Neural progenitor cell (in vitro differentiated cells): ENCODE measurements around the gene HADHB. TPM values are rescaled to one million over a fixed set of nuclear protein-coding genes. Genes with fewer than 3 reads are reported as not detected.

Experiments
- DNase-seq: peaks from one replicate; pipeline ENCODE4 v3.0.0-alpha.2; 2016; ENCODE audit warnings: low spot score
- H2AFZ ChIP-seq: fragments of 200-600 bp; sonication (generic); replicated peaks from 2 replicates; pipeline ENCODE4 v1.6.1; 2016; ENCODE audit warnings: antibody characterized with exemption
- H3F3A ChIP-seq: fragments of 200-600 bp; sonication (generic); 2 replicates; pipeline ENCODE4 v1.6.1; 2016; ENCODE audit warnings: antibody characterized with exemption, low read depth
- H3K27ac ChIP-seq: fragments of 200-600 bp; sonication (generic); 2 replicates; pipeline ENCODE4 v1.5.1; 2016; ENCODE audit warnings: mild to moderate bottlenecking
- H3K27me3 ChIP-seq: fragments of 200-600 bp; sonication (generic); 2 replicates; pipeline ENCODE4 v1.6.1; 2016; ENCODE audit warnings: mild to moderate bottlenecking, moderate library complexity
- H3K36me3 ChIP-seq: fragments of 200-600 bp; sonication (generic); 2 replicates; pipeline ENCODE4 v1.5.1; 2016
- H3K4me1 ChIP-seq: fragments of 200-600 bp; sonication (generic); 2 replicates; pipeline ENCODE4 v1.6.1; 2016; ENCODE audit warnings: mixed run types
- H3K4me2 ChIP-seq: fragments of 200-600 bp; sonication (generic); 2 replicates; pipeline ENCODE4 v1.6.1; 2016
- H3K4me3 ChIP-seq: fragments of 200-600 bp; sonication (generic); 2 replicates; pipeline ENCODE4 v1.5.1; 2016
- H3K79me2 ChIP-seq: fragments of 200-600 bp; sonication (generic); 2 replicates; pipeline ENCODE4 v1.6.1; 2016; ENCODE audit warnings: low read depth
- H3K9ac ChIP-seq: fragments of 200-600 bp; sonication (generic); 2 replicates; pipeline ENCODE4 v1.6.1; 2016
- H3K9me3 ChIP-seq: fragments of 200-600 bp; sonication (generic); 2 replicates; pipeline ENCODE4 v1.5.1; 2016; ENCODE audit warnings: low read depth
- H4K20me1 ChIP-seq: fragments of 200-600 bp; sonication (generic); 2 replicates; pipeline ENCODE4 v1.6.1; 2016; ENCODE audit warnings: low read depth
- H3K27ac Mint-ChIP-seq: 3 replicates; pipeline ENCODE4 v1.8.0; 2021; ENCODE audit warnings: mixed read lengths
- H3K27me3 Mint-ChIP-seq: 2 replicates; pipeline ENCODE4 v1.8.0; 2022; ENCODE audit warnings: low read depth, mild to moderate bottlenecking, inconsistent platforms, moderate library complexity, mixed read lengths; ENCODE audit not compliant: insufficient read depth
- H3K36me3 Mint-ChIP-seq: 3 replicates; pipeline ENCODE4 v1.8.0; 2021; ENCODE audit warnings: mixed read lengths
- H3K4me1 Mint-ChIP-seq: 3 replicates; pipeline ENCODE4 v1.8.0; 2021; ENCODE audit warnings: mixed read lengths
- H3K4me3 Mint-ChIP-seq: 3 replicates; pipeline ENCODE4 v1.8.0; 2021; ENCODE audit warnings: mild to moderate bottlenecking, moderate library complexity, mixed read lengths
- H3K9me3 Mint-ChIP-seq: 3 replicates; pipeline ENCODE4 v1.8.0; 2020; ENCODE audit warnings: mixed read lengths
- CTCF ChIP-seq: fragments of 200-600 bp; sonication (generic); IDR thresholded peaks from 2 replicates; pipeline ENCODE4 v1.5.1; 2017; ENCODE audit warnings: antibody characterized with exemption, mild to moderate bottlenecking
- EZH2 ChIP-seq: fragments of 200-600 bp; sonication (generic); IDR thresholded peaks from 2 replicates; pipeline ENCODE4 v1.6.1; 2017; ENCODE audit warnings: antibody characterized with exemption, mild to moderate bottlenecking, moderate library complexity
- EZH2phosphoT487 ChIP-seq: fragments of 200-600 bp; sonication (generic); IDR thresholded peaks from 2 replicates; pipeline ENCODE4 v1.6.1; 2017; ENCODE audit warnings: antibody characterized with exemption
- total RNA-seq: library from RNA; depleted of rRNA; stranded (reverse); fragments of >200 nt; gene quantifications from 2 replicates; pipeline ENCODE4 v1.2.3, GENCODE V29; 2015; ENCODE audit warnings: low replicate concordance

Gene HADHB
- total RNA-seq, 1 donor from 2014 or later = 40.6 TPM

- Mint-ChIP-seq H3K36me3 (peaks cover 7% of the 10 kb centered on the region), H3K4me3 (no peak overlapping the region), H3K27me3 (no peaks in the 10 kb centered on the region), H3K4me1 (no peaks in the 10 kb centered on the region), H3K9me3 (no peaks in the 10 kb centered on the region), H3K27ac (no peak overlapping the region)
- H4K20me1 ChIP-seq = no peaks in the 10 kb centered on the region
- H3K4me1 ChIP-seq = no peaks in the 10 kb centered on the region
- DNase-seq = no peak
- H2AFZ ChIP-seq = no peak overlapping the region
- no peak for TF ChIP-seq EZH2
- no peak for TF ChIP-seq CTCF
- no peak for TF ChIP-seq EZH2phosphoT487
- no peak overlapping the region for H3K9ac ChIP-seq
- H3K9me3 ChIP-seq = no peaks in the 10 kb centered on the region
- H3K4me3 ChIP-seq = no peak overlapping the region
- no peaks in the 10 kb centered on the region for H3K27me3 ChIP-seq
- no peaks in the 10 kb centered on the region for H3K79me2 ChIP-seq
- no peak overlapping the region for H3K4me2 ChIP-seq
- H3K27ac ChIP-seq = no peak overlapping the region
- H3F3A ChIP-seq = peaks cover 3% of the 10 kb centered on the region
- no peaks in the 10 kb centered on the region for H3K36me3 ChIP-seq
These were observed 28.8 kb downstream of the HADHB start for GRCh38 chr2:26273501-26273900.

GRCh38 chr2:26274058-26274613, 29.4 kb downstream of the HADHB start:
- no peak overlapping the region for H3K4me2 ChIP-seq
- H4K20me1 ChIP-seq = no peaks in the 10 kb centered on the region
- Mint-ChIP-seq H3K9me3 (no peaks in the 10 kb centered on the region), H3K27ac (no peak overlapping the region), H3K27me3 (no peaks in the 10 kb centered on the region), H3K4me1 (no peaks in the 10 kb centered on the region), H3K4me3 (no peak overlapping the region), H3K36me3 (peaks cover 7% of the 10 kb centered on the region)
- H3K9me3 ChIP-seq = no peaks in the 10 kb centered on the region
- no peak overlapping the region for H2AFZ ChIP-seq
- no peak overlapping the region for H3K27ac ChIP-seq
- DNase-seq = no peak
- H3F3A ChIP-seq = peaks cover 3% of the 10 kb centered on the region
- H3K36me3 ChIP-seq = no peaks in the 10 kb centered on the region
- TF ChIP-seq EZH2phosphoT487 (no peak), EZH2 (no peak), CTCF (no peak)
- no peaks in the 10 kb centered on the region for H3K79me2 ChIP-seq
- H3K4me3 ChIP-seq = no peak overlapping the region
- no peaks in the 10 kb centered on the region for H3K4me1 ChIP-seq
- H3K27me3 ChIP-seq = no peaks in the 10 kb centered on the region
- H3K9ac ChIP-seq = no peak overlapping the region

GRCh38 chr2:26276484-26277227, 31.9 kb downstream of the HADHB start:
- H3K27me3 Mint-ChIP-seq = peaks cover 2% of the 10 kb centered on the region
- H3K27ac ChIP-seq = no peak overlapping the region
- H2AFZ ChIP-seq = no peak overlapping the region
- H3K4me1 Mint-ChIP-seq = no peaks in the 10 kb centered on the region
- no peak overlapping the region for H3K9ac ChIP-seq
- H3K27me3 ChIP-seq = no peaks in the 10 kb centered on the region
- H3K4me3 ChIP-seq = no peak overlapping the region
- no peaks in the 10 kb centered on the region for H3K79me2 ChIP-seq
- no peak for TF ChIP-seq EZH2
- TF ChIP-seq EZH2phosphoT487 = no peak
- TF ChIP-seq CTCF = no peak
- H3K4me2 ChIP-seq = no peak overlapping the region
- H3K9me3 ChIP-seq = no peaks in the 10 kb centered on the region
- no peak overlapping the region for H3K27ac Mint-ChIP-seq
- peaks cover 16% of the 10 kb centered on the region for H3K36me3 Mint-ChIP-seq
- no peaks in the 10 kb centered on the region for H3K9me3 Mint-ChIP-seq
- H4K20me1 ChIP-seq = no peaks in the 10 kb centered on the region
- H3F3A ChIP-seq = peaks cover 3% of the 10 kb centered on the region
- no peaks in the 10 kb centered on the region for H3K4me1 ChIP-seq
- no peak overlapping the region for H3K4me3 Mint-ChIP-seq
- no peak for DNase-seq
- no peaks in the 10 kb centered on the region for H3K36me3 ChIP-seq
